SH-SY5Y (cell line): ENCODE measurements around the gene POGLUT2.

Experiments used
- GATA2 ChIP-seq: IDR thresholded peaks from 2 replicates; pipeline ENCODE4 v1.6.1; 2011; ENCODE audit warnings: mild to moderate bottlenecking, low read depth, low read length
- GATA3 ChIP-seq: IDR thresholded peaks from 2 replicates; pipeline ENCODE4 v1.6.1; 2011; ENCODE audit warnings: low read depth, mild to moderate bottlenecking, low read length, moderate library complexity

DNA sequence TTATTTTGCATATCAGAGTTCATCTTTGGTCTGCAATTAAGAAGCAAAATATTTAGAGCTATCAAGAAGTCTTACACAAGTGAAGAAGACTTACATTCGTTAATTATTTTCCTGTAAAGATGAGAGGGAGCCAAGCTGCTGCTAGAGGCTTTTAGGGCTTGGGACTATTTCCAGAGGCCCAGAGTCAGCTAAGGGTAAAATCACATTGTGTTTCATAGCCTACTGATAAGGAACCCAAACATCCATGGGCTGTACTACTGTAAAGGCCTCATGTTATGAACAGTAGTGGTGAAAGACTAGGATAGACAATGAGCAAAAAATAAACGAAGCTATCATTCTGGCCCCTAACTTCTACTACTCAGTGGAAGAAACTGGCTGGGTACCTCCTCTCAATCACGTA, 14.3 kb downstream of the POGLUT2 start:
- TF ChIP-seq GATA2 (no peak), GATA3 (no peak)
